22Rv1 (cell line): ENCODE measurements around the gene DDN.
A peak's percentile ranks its signal among the peaks of the same experiment; 100 is the strongest.

Experiments used
- H3K27ac ChIP-seq: fragments of 450-650 bp; 2 replicates; pipeline ENCODE4 v1.5.1; 2017
- ZFX ChIP-seq: fragments of 450-650 bp; IDR thresholded peaks from 2 replicates; pipeline ENCODE4 v1.6.1; 2017; ENCODE audit warnings: antibody characterized with exemption, borderline replicate concordance
- TF ChIP-seq, protein P1 (sequence below): fragments of 450-650 bp; IDR thresholded peaks from 2 replicates; pipeline ENCODE4 v1.5.1; 2017; ENCODE audit warnings: mild to moderate bottlenecking

DDN gene

DNA sequence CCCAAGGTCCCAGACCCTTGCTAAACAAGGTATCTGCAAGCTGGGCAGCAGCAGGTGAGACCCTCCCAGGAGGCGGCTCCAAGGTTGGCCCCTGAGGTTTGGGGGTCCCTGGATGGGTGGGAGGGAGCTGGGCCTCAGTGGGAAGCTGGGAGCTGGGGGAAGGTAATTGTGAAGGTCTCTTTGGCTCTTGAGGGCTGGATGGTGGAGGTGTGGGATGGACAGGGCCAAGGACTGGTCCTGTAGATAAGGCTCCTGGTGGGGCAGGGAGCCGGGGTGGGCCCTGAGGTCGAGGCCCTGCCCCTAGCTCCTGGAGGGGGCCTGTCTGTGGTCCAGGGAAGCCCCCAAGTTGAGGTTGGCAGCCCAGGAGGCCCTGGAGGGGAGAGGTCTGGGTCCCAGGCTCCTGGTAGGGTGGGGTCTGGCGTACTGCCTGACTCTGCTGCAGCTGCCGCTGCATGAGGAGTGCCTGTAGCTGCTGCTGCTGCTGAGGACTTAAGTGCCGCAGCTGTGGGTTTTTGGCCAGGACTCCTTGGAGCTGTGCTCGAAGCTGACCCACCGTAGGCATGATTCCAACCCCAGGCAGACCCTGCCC, 32.5 kb upstream of the DDN start:
- TF ChIP-seq ZFX = no peak
- TF ChIP-seq, protein P1, sequence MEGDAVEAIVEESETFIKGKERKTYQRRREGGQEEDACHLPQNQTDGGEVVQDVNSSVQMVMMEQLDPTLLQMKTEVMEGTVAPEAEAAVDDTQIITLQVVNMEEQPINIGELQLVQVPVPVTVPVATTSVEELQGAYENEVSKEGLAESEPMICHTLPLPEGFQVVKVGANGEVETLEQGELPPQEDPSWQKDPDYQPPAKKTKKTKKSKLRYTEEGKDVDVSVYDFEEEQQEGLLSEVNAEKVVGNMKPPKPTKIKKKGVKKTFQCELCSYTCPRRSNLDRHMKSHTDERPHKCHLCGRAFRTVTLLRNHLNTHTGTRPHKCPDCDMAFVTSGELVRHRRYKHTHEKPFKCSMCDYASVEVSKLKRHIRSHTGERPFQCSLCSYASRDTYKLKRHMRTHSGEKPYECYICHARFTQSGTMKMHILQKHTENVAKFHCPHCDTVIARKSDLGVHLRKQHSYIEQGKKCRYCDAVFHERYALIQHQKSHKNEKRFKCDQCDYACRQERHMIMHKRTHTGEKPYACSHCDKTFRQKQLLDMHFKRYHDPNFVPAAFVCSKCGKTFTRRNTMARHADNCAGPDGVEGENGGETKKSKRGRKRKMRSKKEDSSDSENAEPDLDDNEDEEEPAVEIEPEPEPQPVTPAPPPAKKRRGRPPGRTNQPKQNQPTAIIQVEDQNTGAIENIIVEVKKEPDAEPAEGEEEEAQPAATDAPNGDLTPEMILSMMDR = no peak
- no peak overlapping the region for H3K27ac ChIP-seq

DNA sequence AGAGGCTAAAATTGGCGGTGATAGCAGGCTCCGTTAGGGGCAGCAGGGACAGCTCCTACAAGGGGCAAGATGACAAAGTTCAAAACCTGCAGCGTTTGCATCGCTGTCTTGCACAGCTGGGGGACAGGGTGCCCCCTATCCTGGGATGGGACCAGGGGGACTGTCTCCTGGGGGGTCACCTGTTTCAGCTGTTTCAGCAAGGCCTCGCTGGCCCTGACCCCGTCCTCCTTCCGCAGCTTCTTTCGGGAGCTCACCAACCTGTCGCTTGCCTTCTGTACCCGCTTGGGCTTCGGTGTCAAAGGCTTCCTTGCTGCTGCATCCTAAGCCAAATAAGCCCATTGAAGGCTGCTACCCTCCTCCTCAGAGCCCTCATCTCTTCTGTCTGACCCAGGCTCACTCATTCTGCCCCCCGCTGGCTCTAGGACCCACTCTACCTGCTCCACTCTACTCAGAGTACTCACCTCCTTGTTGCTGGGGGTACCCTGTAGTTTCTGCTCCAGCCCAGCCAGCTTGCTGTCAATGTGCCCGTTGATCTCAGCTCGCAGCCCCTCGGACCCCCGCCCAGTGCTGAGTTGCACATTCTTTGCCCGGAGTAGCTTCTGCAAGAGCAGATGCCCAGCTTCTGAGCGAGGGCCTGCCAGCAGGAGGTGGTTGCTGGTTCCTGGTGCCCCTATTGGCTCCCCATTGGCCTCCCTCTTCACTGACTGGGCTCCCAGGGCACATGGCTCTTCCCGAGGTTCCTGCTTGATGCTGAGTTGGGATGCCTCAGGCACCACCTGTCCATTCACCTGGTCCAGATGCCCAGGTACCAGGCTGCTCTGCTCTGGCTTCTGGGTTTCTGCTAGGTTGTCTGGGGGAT, 31.8 kb upstream of the DDN start:
- TF ChIP-seq, protein P1 = no peak
- no peak for TF ChIP-seq ZFX
- H3K27ac ChIP-seq = no peak overlapping the region

DNA sequence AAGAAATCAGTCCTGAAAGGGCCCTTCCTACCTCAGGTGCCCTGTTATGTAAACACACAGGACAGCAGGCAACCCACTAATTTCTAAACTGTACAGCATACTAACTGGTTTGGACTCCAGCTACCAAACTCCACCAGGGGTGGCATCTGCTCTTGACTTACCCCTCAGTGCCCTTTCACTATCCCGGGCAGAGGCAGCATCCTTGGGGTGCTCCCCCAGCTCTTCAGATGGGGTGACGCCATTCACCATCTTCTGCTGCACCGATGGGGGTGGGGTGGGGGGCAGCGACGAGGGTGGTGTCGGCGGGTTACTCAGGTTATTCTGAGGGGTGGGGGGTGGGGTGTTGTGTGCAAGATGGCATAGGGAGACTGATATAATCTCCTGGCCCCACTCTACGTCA, 30.9 kb upstream of the DDN start:
- no peak overlapping the region for H3K27ac ChIP-seq
- TF ChIP-seq, protein P1 = no peak
- no peak for TF ChIP-seq ZFX

GRCh38 chr12:49028666-49029275, 29.6 kb upstream of the DDN start:
- TF ChIP-seq ZFX = no peak
- TF ChIP-seq, protein P1 = no peak
- H3K27ac ChIP-seq = peak overlapping the region; percentile 2; the same call in 1 of the 2 replicates

GRCh38 chr12:49027846-49028555, 28.8 kb upstream of the DDN start:
- H3K27ac ChIP-seq = peak overlapping the region; percentile 2; the same call in 1 of the 2 replicates
- TF ChIP-seq, protein P1 = no peak
- TF ChIP-seq ZFX = no peak

DNA sequence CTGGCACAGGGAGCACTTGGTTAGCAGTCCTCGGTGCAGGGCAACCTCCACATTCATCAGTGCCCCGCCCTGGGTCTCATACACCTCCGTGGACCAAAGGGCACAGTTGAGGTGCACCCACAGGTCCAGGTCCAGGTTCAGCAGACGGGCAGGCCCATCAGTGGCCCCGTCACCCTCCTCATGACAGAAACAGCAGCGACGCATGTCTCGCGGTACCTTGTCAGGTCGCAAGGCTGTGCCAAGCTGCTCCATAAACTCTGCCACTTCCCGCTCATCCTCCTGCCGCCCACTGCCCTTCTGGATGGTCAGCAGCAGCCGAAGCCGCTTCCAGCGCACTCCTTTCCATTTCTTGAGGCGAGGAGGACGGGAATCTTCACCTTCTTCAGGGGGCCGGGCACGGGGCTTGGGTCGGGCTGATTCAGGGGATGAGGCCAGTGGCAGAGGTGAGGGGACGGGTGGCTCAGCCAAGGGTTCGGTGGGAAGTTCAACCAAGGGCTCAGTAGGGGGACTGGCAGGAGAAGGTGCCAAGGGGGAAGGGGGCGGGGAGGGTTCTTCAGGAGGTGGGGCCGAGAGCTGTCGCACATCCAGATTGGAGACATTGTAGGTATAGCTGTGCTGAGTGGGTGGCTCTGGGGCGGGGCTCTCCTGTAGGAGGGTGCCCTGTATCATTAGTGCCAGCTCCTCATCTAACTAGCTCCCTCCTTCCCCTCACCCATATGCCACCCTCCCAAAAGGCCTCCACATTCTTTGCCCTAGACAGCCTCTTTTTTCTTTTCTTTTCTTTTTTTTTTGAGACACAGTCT, 27.7 kb upstream of the DDN start:
- TF ChIP-seq, protein P1 = no peak
- no peak for TF ChIP-seq ZFX
- H3K27ac ChIP-seq = no peak overlapping the region
